HG02852 (cell line): ENCODE results near the gene ATP5PD.
"Not testable (repeated sequence)": the region's sequence is repeated elsewhere in the genome, so short reads cannot be mapped to it uniquely, and the experiment has no call there.

Experiments used
- ATAC-seq: cut with Tn5 transposase; IDR thresholded peaks from one replicate; pipeline ENCODE4 v1.9.1; 2021; ENCODE audit warnings: mild to moderate bottlenecking, moderate library complexity; ENCODE audit not compliant: unreplicated experiment

ATP5PD gene

GRCh38 chr17:75025398-75025734, 21.4 kb downstream of the ATP5PD start:
- ATAC-seq = not testable (repeated sequence)

GRCh38 chr17:75024686-75025397, 21.9 kb downstream of the ATP5PD start:
- ATAC-seq = no peak

- no peak for ATAC-seq
These were observed 26.2 kb downstream of the ATP5PD start for GRCh38 chr17:75020331-75021110.

GRCh38 chr17:75019710-75020109, 27.1 kb downstream of the ATP5PD start:
- ATAC-seq = no peak

GRCh38 chr17:75019146-75019545, 27.6 kb downstream of the ATP5PD start:
- ATAC-seq = no peak

- no peak for ATAC-seq
These were observed 33.6 kb downstream of the ATP5PD start for GRCh38 chr17:75013092-75013559.

- peak; percentile 82 for ATAC-seq
These were observed 34.2 kb downstream of the ATP5PD start, which contains the start of gene MRPL58 for GRCh38 chr17:75012346-75013091. Gene MRPL58, plus strand, starts transcription at chr17:75012670. Its CDS starts 17 bp downstream, at chr17:75012687.

GRCh38 chr17:75012096-75012345, 34.7 kb downstream of the ATP5PD start:
- no peak for ATAC-seq

GRCh38 chr17:75011401-75012095, 35.2 kb downstream of the ATP5PD start:
- ATAC-seq = no peak

GRCh38 chr17:75010683-75011400, 35.9 kb downstream of the ATP5PD start:
- ATAC-seq = no peak

GRCh38 chr17:75009139-75009724, 37.5 kb downstream of the ATP5PD start:
- no peak for ATAC-seq

GRCh38 chr17:75008373-75008772, 38.4 kb downstream of the ATP5PD start:
- ATAC-seq = no peak

GRCh38 chr17:75006653-75007052, 40.1 kb downstream of the ATP5PD start:
- no peak for ATAC-seq

- not testable (repeated sequence) for ATAC-seq
These were observed 40.7 kb downstream of the ATP5PD start for GRCh38 chr17:75006084-75006483.

GRCh38 chr17:75005291-75005690, 41.5 kb downstream of the ATP5PD start:
- no peak for ATAC-seq

- ATAC-seq = no peak
These were observed 42.4 kb downstream of the ATP5PD start for GRCh38 chr17:75004371-75004770.

GRCh38 chr17:75003957-75004355, 42.8 kb downstream of the ATP5PD start:
- ATAC-seq = no peak

- ATAC-seq = no peak
These were observed 43.5 kb downstream of the ATP5PD start for GRCh38 chr17:75003070-75003956.
